GM23338 (cell line): ENCODE measurements around the gene FDXR.

Experiments
- EZH2 ChIP-seq: fragments of 200-600 bp; sonication (generic); IDR thresholded peaks from one replicate; pipeline ENCODE4 v1.8.0; 2017; ENCODE audit warnings: antibody characterized with exemption, mild to moderate bottlenecking, low read depth; ENCODE audit not compliant: unreplicated experiment
- EZH2phosphoT487 ChIP-seq: fragments of 200-600 bp; sonication (generic); IDR thresholded peaks from one replicate; pipeline ENCODE4 v1.8.1; 2018; ENCODE audit warnings: antibody characterized with exemption; ENCODE audit not compliant: unreplicated experiment
- POLR2AphosphoS5 ChIP-seq: IDR thresholded peaks from 2 replicates; pipeline ENCODE4 v1.6.1; 2016; ENCODE audit warnings: antibody characterized with exemption, low read depth
- ZNF114 ChIP-seq: fragments of 250-450 bp; sonication (Bioruptor Pico); IDR thresholded peaks from 2 replicates; pipeline ENCODE4 v1.5.0; 2020; ENCODE audit warnings: mild to moderate bottlenecking, moderate library complexity
- TF ChIP-seq, protein P1 (sequence below), 2 experiments: fragments of 200-600 bp in 1 of 2; sonication (generic) in 1 of 2; conservative IDR thresholded peaks; 2 replicates each; pipeline versions ENCODE4 v1.5.1 to v1.6.1; 2016 to 2017; ENCODE audit warnings: antibody characterized with exemption in 2 of 2, low read depth in 2 of 2, mild to moderate bottlenecking in 2 of 2, moderate library complexity in 1 of 2
- TF ChIP-seq, protein P2 (sequence below): IDR thresholded peaks from one replicate; pipeline ENCODE4 v1.6.1; 2018; ENCODE audit warnings: antibody characterized with exemption; ENCODE audit not compliant: unreplicated experiment

DNA sequence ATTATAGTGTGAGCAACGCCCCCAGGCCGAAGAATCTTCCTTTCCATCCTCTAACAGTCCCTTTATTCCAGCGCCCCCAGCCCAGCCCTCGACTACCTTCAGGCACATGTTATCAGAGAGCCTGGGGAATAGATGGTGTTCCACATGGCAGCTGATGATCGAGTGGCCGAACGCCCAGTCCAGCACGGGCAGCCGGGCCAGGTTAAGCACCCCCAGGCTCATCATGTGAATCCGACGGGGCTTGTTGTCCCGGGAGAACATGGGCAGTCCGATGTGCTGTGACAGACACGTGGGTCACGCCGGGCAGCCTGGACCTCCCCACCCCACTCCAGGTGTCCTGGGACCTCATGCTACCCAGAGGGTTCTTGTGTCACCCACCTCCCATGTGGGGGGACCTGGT lies 6.5 kb upstream of the FDXR start:
- TF ChIP-seq, protein P1, sequence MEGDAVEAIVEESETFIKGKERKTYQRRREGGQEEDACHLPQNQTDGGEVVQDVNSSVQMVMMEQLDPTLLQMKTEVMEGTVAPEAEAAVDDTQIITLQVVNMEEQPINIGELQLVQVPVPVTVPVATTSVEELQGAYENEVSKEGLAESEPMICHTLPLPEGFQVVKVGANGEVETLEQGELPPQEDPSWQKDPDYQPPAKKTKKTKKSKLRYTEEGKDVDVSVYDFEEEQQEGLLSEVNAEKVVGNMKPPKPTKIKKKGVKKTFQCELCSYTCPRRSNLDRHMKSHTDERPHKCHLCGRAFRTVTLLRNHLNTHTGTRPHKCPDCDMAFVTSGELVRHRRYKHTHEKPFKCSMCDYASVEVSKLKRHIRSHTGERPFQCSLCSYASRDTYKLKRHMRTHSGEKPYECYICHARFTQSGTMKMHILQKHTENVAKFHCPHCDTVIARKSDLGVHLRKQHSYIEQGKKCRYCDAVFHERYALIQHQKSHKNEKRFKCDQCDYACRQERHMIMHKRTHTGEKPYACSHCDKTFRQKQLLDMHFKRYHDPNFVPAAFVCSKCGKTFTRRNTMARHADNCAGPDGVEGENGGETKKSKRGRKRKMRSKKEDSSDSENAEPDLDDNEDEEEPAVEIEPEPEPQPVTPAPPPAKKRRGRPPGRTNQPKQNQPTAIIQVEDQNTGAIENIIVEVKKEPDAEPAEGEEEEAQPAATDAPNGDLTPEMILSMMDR (conservative IDR thresholded peaks at IDR 0.05; ENCODE audit: low read depth in 2 of 2): no peak
- TF ChIP-seq, protein P2, sequence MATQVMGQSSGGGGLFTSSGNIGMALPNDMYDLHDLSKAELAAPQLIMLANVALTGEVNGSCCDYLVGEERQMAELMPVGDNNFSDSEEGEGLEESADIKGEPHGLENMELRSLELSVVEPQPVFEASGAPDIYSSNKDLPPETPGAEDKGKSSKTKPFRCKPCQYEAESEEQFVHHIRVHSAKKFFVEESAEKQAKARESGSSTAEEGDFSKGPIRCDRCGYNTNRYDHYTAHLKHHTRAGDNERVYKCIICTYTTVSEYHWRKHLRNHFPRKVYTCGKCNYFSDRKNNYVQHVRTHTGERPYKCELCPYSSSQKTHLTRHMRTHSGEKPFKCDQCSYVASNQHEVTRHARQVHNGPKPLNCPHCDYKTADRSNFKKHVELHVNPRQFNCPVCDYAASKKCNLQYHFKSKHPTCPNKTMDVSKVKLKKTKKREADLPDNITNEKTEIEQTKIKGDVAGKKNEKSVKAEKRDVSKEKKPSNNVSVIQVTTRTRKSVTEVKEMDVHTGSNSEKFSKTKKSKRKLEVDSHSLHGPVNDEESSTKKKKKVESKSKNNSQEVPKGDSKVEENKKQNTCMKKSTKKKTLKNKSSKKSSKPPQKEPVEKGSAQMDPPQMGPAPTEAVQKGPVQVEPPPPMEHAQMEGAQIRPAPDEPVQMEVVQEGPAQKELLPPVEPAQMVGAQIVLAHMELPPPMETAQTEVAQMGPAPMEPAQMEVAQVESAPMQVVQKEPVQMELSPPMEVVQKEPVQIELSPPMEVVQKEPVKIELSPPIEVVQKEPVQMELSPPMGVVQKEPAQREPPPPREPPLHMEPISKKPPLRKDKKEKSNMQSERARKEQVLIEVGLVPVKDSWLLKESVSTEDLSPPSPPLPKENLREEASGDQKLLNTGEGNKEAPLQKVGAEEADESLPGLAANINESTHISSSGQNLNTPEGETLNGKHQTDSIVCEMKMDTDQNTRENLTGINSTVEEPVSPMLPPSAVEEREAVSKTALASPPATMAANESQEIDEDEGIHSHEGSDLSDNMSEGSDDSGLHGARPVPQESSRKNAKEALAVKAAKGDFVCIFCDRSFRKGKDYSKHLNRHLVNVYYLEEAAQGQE: no peak
- TF ChIP-seq EZH2 (no peak), EZH2phosphoT487 (no peak), POLR2AphosphoS5 (no peak), ZNF114 (CRISPR knock-in tag) (no peak)
